Measurements from ENCODE around the gene RBMXL3.
A peak's percentile ranks its signal among the peaks of the same experiment; 100 is the strongest.

Gene RBMXL3

DNA sequence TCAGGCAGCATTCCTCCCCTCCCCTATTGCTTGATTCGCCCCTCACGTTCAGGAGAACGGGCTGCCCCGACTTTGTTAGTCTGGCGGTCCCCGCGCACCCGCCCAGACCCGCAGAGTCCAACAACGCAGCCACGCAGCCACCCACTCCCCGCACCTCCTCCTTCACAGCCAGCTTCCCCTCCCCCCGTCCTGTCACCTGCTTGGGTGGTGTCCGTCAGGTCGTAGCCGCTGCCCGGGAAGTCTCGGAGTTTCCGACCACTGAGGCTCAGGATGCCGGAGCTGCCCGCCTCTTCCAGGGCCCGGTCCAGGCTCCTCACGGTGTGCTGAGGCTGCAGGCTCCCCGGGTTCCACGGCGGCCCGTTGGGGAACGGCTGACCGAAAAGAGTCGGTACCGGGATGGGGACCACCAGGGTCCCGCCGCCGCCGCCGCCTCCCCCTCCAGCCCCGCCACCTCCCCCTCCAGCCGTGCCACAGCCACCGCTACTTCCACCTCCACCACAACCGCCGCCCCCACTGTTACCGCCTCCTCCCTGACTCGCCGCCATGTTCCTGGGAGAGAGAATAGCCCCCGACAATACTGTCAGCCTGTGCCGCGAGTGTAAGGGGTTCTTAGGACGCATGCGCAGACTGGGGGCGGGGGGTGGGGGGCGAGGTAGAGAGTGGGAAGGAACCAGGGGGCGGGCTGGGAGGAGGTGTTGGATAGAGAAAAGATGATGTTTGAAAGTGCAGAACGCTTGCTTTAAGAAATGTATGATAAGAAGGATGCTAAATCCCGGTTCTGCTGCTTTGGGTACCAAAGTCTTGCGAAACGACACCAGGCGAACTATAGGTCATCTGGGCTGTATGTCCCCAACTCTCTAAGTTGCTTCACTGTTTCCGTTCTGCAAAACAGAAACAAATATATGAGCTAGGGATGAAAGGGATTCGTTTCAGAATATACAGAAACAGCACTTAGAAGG, 44.6 kb downstream of the RBMXL3 start, which contains the start of gene LRCH2:
Gene LRCH2 (minus strand): TSS at position 600 of the 959 bp plus-strand sequence. CDS start 55 bp downstream, at position 545.
- Histone ChIP-seq H3K4me3 (ENCODE audit: low read length) (peak within 1 kb of the TSS; percentile 74), H3K36me3 (ENCODE audit: insufficient read depth, low read length) (no peaks in the 10 kb centered on the region), H3K9me3 (ENCODE audit: insufficient read depth, low read depth, low read length) (no peaks in the 10 kb centered on the region), H3K4me1 (ENCODE audit: insufficient read depth, low read length) (peaks cover 11% of the 10 kb centered on the region), H3K27ac (ENCODE audit: low read depth, low read length) (no peak within 1 kb of the TSS), H3K27me3 (ENCODE audit: insufficient read depth, low read length) (no peaks in the 10 kb centered on the region), H3K9ac (ENCODE audit: low read depth, low read length) (no peak within 1 kb of the TSS; the same call in 1 of the 2 replicates)
- under 1% methylated on average over 55 of the region's 59 CpGs for WGBS

DNA sequence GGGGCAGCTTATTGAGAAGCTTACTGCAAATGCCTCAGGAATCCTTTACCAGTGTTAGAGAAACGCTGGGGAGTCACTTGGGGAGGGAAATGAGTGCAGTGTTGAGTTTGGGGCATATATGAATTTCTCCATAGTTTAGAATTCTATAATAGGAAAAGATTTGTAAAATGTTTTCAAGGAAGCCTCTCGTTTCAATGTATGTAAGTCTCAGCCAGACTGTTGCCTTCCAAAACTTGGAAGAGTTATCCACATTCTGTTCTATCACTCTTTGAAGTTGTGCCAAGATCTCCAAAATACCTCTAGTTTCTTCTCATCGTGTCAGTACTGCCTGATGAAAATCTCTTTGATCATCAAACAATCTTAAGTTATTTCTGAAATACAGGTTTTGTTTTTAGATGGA, 45.3 kb downstream of the RBMXL3 start:
- Histone ChIP-seq H3K27me3 (ENCODE audit: insufficient read depth, low read length) (no peaks in the 10 kb centered on the region), H3K9me3 (ENCODE audit: insufficient read depth, low read depth, low read length) (no peaks in the 10 kb centered on the region), H3K27ac (ENCODE audit: low read depth, low read length) (no peak overlapping the region), H3K9ac (ENCODE audit: low read depth, low read length) (no peak overlapping the region), H3K36me3 (ENCODE audit: insufficient read depth, low read length) (no peaks in the 10 kb centered on the region), H3K4me1 (ENCODE audit: insufficient read depth, low read length) (peaks cover 11% of the 10 kb centered on the region), H3K4me3 (ENCODE audit: low read length) (peak overlapping the region; percentile 74)
- WGBS = 20% methylated on average over 3 of the region's 3 CpGs

DNA sequence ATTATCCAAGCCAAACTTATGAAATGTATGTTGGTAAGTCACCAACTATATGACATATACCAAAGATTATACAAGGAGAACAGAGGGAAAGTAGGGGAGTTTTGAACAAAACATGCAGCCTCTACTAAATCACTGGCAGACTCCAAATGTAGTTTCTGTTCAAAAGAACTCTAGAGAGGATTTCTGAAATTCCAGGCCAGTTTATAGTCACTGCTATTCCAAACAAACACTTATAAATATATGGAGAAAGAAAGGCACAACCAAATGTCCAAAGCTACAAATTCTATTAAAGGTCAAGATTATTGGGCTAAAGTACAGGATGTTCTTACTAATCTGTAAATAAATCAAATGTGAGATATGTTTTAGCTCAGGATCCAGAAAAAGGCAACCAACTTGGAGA, 47.4 kb downstream of the RBMXL3 start:
- no peak overlapping the region for H3K4me3 ChIP-seq (ENCODE audit: low read length)
- H3K27ac ChIP-seq (ENCODE audit: low read depth, low read length) = no peak overlapping the region
- no peaks in the 10 kb centered on the region for H3K27me3 ChIP-seq (ENCODE audit: insufficient read depth, low read length)
- H3K9ac ChIP-seq (ENCODE audit: low read depth, low read length) = no peak overlapping the region
- no peaks in the 10 kb centered on the region for H3K9me3 ChIP-seq (ENCODE audit: insufficient read depth, low read depth, low read length)
- 0 out of 2 replicates have a peak, but pooled peaks cover 5% of the 10 kb centered on the region for H3K4me1 ChIP-seq (ENCODE audit: insufficient read depth, low read length)
- no peaks in the 10 kb centered on the region for H3K36me3 ChIP-seq (ENCODE audit: insufficient read depth, low read length)

DNA sequence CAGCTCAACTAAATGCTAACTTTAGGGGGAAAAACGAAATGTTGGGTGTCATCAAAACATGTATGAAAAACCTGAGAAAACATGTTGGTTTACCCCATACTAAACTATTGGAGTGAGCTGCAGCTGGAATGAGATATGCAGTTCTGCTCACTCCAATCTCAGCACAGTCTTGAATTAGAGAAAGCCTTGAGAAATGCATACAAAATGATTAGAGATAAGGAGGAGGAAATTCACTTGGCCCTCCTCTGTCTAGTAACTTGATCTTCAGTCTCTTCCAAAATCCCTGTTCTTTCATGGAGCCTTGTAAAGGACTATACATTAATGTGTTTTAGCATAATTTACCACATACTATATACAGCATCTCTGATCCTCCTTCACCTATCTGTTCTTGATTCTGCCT, 47.8 kb downstream of the RBMXL3 start:
- H3K27ac ChIP-seq (ENCODE audit: low read depth, low read length) = no peak overlapping the region
- no peak overlapping the region for H3K4me3 ChIP-seq (ENCODE audit: low read length)
- H3K27me3 ChIP-seq (ENCODE audit: insufficient read depth, low read length) = no peaks in the 10 kb centered on the region
- no peaks in the 10 kb centered on the region for H3K9me3 ChIP-seq (ENCODE audit: insufficient read depth, low read depth, low read length)
- H3K36me3 ChIP-seq (ENCODE audit: insufficient read depth, low read length) = no peaks in the 10 kb centered on the region
- no peak overlapping the region for H3K9ac ChIP-seq (ENCODE audit: low read depth, low read length)
- 0 out of 2 replicates have a peak, but pooled peaks cover 5% of the 10 kb centered on the region for H3K4me1 ChIP-seq (ENCODE audit: insufficient read depth, low read length)
- no CpG with 5 or more reads among the region's 1 CpG for WGBS
